Activated B cell treated with CpG ODN at 0.5 μM for 24 hours (primary cell): ENCODE results near the gene GNAZ. TPM values are rescaled to one million over a fixed set of nuclear protein-coding genes. Genes with fewer than 3 reads are reported as not detected.

Experiments used
- ATAC-seq: fragments of 200-7000 bp; cut with Tn5 transposase; one replicate; pipeline ENCODE4 v1.10.0; 2021; ENCODE audit warnings: low read depth, mild to moderate bottlenecking, moderate library complexity
- CTCF ChIA-PET: fragments of 350-600 bp; sonication (Branson Sonifier 250); formaldehyde crosslinking; loops from one replicate; lab custom pipeline; 2021; ENCODE audit warnings: antibody characterized with exemption; lab: Charles Lee
- POLR2A ChIA-PET: fragments of 350-600 bp; sonication (Branson Sonifier 250); formaldehyde crosslinking; loops from one replicate; lab custom pipeline; 2021; ENCODE audit warnings: antibody characterized with exemption; lab: Charles Lee
- DNase-seq: peaks from one replicate; pipeline ENCODE4 v3.0.0; 2022
- H3K27ac Mint-ChIP-seq: one replicate; pipeline ENCODE4 v1.8.0; 2020; ENCODE audit warnings: mixed read lengths
- H3K27me3 Mint-ChIP-seq: one replicate; pipeline ENCODE4 v1.8.0; 2021; ENCODE audit warnings: mixed read lengths
- H3K36me3 Mint-ChIP-seq: one replicate; pipeline ENCODE4 v1.8.0; 2021; ENCODE audit warnings: low read depth, mixed read lengths
- H3K4me1 Mint-ChIP-seq: one replicate; pipeline ENCODE4 v1.8.0; 2021; ENCODE audit warnings: mixed read lengths
- H3K4me3 Mint-ChIP-seq: one replicate; pipeline ENCODE4 v1.8.0; 2020; ENCODE audit warnings: mild to moderate bottlenecking, mixed read lengths
- H3K9me3 Mint-ChIP-seq: one replicate; pipeline ENCODE4 v1.8.0; 2020; ENCODE audit warnings: mixed read lengths
- intact Hi-C: fragments of 100-400 bp; cut with micrococcal nuclease; formaldehyde crosslinking; loops from one replicate; pipeline ENCODE4 v1.15.1; 2024
- total RNA-seq: library from RNA; stranded (reverse); gene quantifications from 2 replicates; pipeline ENCODE4 v1.2.3, GENCODE V29; 2022
- TF ChIP-seq, protein P1 (sequence below): fragments of 200-600 bp; IDR thresholded peaks from one replicate; pipeline ENCODE4 v1.8.0; 2022; ENCODE audit warnings: antibody characterized with exemption, mild to moderate bottlenecking

Gene GNAZ
- total RNA-seq, 1 donor from 2014 or later: 12.2 TPM

DNA sequence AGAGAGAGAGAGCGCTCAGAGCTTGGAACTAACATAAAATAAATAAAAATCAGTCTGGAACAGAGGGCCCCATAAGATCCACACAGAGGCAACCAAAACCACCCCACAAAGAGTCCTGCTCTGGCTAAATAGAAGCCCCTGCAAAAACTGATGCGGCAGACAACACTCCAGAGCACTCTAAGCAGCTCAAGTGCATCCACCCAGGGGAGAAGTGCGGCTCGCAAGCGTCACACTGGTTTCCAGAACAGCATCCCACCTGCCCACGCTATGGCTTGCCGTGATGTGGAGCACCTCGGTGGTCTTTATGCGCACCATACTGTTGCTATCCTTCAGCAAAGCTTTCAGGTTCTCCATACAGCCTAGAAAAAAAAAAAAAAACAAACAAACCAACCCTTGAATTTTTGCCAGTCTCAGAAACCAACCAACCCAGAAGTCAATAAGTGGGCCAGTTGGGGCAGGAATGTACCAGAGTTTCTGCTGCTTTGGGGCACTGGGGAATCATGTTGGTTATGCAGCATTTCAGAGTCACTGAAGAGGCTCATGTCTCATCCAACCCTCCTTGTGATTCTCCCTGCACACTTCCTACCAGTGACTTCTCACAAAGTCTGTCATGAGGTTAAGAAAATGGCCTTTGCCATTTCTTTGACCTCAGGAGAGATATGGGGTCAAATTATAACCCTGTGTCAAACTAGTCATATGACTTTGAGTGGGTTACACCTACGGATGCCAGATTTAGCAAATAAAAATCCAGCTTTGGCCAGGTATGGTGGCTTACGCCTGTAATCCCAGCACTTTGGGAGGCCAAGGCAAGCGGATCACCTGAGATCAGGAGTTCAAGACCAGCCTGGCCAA is 68.5 kb downstream of the GNAZ start:
- no peaks in the 10 kb centered on the region for H3K27me3 Mint-ChIP-seq
- peak overlapping the region; percentile 68 for H3K4me3 Mint-ChIP-seq
- intact Hi-C loops: loop anchor here (2.0 kb wide), 1 partner anchor 418 kb away; no protein-coding TSS in a partner anchor
- TF ChIP-seq, protein P1, sequence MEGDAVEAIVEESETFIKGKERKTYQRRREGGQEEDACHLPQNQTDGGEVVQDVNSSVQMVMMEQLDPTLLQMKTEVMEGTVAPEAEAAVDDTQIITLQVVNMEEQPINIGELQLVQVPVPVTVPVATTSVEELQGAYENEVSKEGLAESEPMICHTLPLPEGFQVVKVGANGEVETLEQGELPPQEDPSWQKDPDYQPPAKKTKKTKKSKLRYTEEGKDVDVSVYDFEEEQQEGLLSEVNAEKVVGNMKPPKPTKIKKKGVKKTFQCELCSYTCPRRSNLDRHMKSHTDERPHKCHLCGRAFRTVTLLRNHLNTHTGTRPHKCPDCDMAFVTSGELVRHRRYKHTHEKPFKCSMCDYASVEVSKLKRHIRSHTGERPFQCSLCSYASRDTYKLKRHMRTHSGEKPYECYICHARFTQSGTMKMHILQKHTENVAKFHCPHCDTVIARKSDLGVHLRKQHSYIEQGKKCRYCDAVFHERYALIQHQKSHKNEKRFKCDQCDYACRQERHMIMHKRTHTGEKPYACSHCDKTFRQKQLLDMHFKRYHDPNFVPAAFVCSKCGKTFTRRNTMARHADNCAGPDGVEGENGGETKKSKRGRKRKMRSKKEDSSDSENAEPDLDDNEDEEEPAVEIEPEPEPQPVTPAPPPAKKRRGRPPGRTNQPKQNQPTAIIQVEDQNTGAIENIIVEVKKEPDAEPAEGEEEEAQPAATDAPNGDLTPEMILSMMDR: no peak
- DNase-seq (no peak), ATAC-seq (no peak)
- no peaks in the 10 kb centered on the region for H3K9me3 Mint-ChIP-seq
- ChIA-PET POLR2A (interaction anchor here (0.5 to 1.0 kb wide), 6 partner anchors 8 to 184 kb away, joined by 3 to 6 read pairs (median 3); partner anchors contain the start of gene GNAZ), CTCF (interaction anchor here (0.7 to 3.0 kb wide), 8 partner anchors 10 to 393 kb away, joined by 3 to 19 read pairs (median 5); no protein-coding TSS in a partner anchor)
- H3K27ac Mint-ChIP-seq: peak overlapping the region; percentile 94
- peaks cover 67% of the 10 kb centered on the region for H3K4me1 Mint-ChIP-seq
- no peaks in the 10 kb centered on the region for H3K36me3 Mint-ChIP-seq

DNA sequence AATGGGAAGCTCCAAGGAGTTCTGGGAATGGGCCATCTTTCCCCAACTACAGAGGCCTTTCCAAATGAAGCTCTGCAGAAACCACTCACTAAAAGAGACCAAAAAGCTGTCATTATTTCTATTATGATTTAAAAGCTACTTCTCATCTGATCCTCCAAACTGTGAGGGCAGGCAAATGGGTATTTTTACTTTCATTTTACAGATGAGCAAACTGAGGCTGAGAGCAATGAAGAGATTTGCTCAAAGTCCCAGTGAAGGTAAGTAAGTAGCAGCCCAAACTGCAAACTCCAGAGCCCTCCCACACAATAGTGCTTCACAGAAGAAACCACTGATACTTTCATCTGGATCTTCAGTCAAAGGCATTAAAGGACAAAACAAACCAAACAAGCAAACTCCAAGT is 70.1 kb downstream of the GNAZ start:
- ChIA-PET CTCF (interaction anchor here (1.4 to 2.5 kb wide), 2 partner anchors 12 to 181 kb away, joined by 4 to 6 read pairs; no protein-coding TSS in a partner anchor), POLR2A (interaction anchor here (0.5 to 1.3 kb wide), 6 partner anchors 51 to 625 kb away, joined by 3 to 7 read pairs (median 5); no protein-coding TSS in a partner anchor)
- intact Hi-C loops: loop anchor here (2.0 to 10.0 kb wide), 3 partner anchors 694 to 1292 kb away; partner anchors contain the start of gene DERL3

DNA sequence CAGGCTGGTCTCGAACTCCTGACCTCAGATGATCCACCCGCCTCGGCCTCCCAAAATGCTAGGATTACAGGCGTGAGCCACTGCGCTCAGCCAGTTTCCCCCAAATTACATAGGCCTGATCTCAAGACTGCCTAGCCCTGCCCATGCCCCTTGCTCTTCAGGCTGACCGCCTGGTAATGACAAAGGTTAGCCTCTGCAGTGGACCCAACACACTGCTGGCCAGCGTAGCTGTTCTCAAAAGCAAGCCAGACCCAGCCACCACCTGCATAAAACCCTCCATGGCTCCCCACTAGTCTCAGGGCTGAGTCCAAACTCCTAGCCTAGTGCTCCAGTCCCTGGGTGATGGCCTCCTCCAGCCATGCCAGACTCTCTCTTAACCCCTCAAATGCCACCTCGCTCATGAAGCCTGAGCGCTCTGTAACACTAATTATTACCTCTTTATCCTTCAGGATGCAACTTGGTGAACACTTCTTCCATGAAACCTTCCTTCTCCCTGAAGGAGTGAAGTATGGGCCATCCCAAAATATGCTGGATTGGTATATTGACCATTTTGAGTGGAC is 72.3 kb downstream of the GNAZ start:
- H3K36me3 Mint-ChIP-seq: no peaks in the 10 kb centered on the region
- ATAC-seq (no peak), DNase-seq (no peak)
- TF ChIP-seq, protein P1: no peak
- intact Hi-C loops: loop anchor here (2.0 to 10.0 kb wide), 4 partner anchors 76 to 1290 kb away; partner anchors contain the start of gene DERL3
- ChIA-PET CTCF (interaction anchor here (2.5 kb wide), 1 partner anchor 14 kb away, joined by 6 read pairs; no protein-coding TSS in a partner anchor), POLR2A (interaction anchor here (0.7 to 1.4 kb wide), 3 partner anchors 8 to 139 kb away, joined by 3 to 6 read pairs (median 3); no protein-coding TSS in a partner anchor)
- H3K27me3 Mint-ChIP-seq: no peaks in the 10 kb centered on the region
- H3K9me3 Mint-ChIP-seq: no peaks in the 10 kb centered on the region
- H3K4me3 Mint-ChIP-seq: peak overlapping the region; percentile 72
- H3K4me1 Mint-ChIP-seq: peaks cover 71% of the 10 kb centered on the region
- H3K27ac Mint-ChIP-seq: peak overlapping the region; percentile 87

More for the DNA sequence above, 70.1 kb downstream of the GNAZ start:
- H3K27me3 Mint-ChIP-seq: no peaks in the 10 kb centered on the region
- ATAC-seq: no peak
- no peak overlapping the region for H3K27ac Mint-ChIP-seq
- H3K4me3 Mint-ChIP-seq: no peak overlapping the region
- no peaks in the 10 kb centered on the region for H3K36me3 Mint-ChIP-seq
- no peak for DNase-seq
- peaks cover 82% of the 10 kb centered on the region for H3K4me1 Mint-ChIP-seq
- TF ChIP-seq, protein P1: no peak
- no peaks in the 10 kb centered on the region for H3K9me3 Mint-ChIP-seq

DNA sequence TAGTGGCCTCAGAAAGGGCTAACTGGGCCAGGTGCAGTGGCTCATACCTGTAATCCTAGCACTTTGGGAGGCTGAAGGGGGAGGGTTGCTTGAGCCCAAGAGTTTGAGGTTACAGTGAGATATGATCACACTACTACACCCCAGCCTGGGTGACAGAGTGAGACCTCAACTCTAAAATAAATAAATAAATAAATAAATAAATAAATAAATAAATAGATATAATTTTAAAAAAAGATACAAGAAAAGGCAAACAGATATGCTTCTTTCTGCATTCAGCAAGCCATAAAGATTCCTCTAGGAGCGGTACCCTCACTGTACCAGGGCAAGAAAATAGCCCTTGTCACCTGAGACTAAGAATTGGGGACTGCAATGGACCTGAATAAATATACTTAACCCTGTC is 72.8 kb downstream of the GNAZ start:
- Mint-ChIP-seq H3K4me3 (no peak overlapping the region), H3K4me1 (peaks cover 66% of the 10 kb centered on the region)

More for the DNA sequence above, 72.8 kb downstream of the GNAZ start:
- ATAC-seq (no peak), DNase-seq (no peak)
- ChIA-PET POLR2A (interaction anchor here (0.6 kb wide), 1 partner anchor 8 kb away, joined by 3 read pairs; no protein-coding TSS in a partner anchor), CTCF (no interaction called here)
- no peaks in the 10 kb centered on the region for H3K36me3 Mint-ChIP-seq
- no peaks in the 10 kb centered on the region for H3K9me3 Mint-ChIP-seq
- TF ChIP-seq, protein P1: no peak
- H3K27me3 Mint-ChIP-seq: no peaks in the 10 kb centered on the region
- intact Hi-C loops: loop anchor here (2.0 to 10.0 kb wide), 4 partner anchors 76 to 1289 kb away; partner anchors contain the start of gene DERL3
- H3K27ac Mint-ChIP-seq: no peak overlapping the region
